Measurements from ENCODE around the gene L3MBTL4.

Gene L3MBTL4

DNA sequence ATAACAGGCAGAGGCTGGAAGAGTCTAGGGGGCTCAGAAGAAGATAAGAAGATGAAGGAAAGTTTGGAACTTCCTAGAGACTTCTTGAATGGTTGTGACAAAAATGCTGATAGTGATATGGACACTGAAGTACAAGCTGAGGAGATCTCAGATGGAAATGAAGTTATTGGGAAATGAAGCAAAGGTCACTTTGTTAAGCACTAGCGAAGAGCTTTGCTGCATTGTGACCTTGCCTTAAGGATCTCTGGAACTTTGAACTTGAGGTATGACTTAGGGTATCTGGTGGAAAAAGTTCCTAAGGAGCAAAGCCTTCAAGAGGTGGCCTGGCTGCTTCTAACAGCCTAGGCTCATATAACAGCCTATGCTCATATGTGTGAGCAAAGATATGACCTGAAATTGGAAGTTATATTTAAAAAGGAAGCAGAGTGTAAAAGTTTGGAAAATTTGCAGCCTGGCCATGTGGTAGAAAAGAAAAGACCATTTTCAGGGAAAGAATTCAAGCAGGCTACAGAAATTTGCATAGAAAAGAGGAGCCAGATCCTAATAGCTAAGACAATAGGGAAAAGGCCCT lies 91.3 kb downstream of the L3MBTL4 start:
- Histone ChIP-seq H3K9ac (no peak overlapping the region), H4K20me1 (ENCODE audit: insufficient read depth) (no peaks in the 10 kb centered on the region), H3K4me1 (ENCODE audit: low read depth, poor library complexity, severe bottlenecking) (no peaks in the 10 kb centered on the region), H3K36me3 (ENCODE audit: insufficient read depth) (no peaks in the 10 kb centered on the region), H3K79me2 (ENCODE audit: insufficient read depth, low read depth) (no peaks in the 10 kb centered on the region), H2AFZ (ENCODE audit: low read depth) (no peak overlapping the region), H3K4me3 (IDR thresholded peaks at IDR 0.05; ENCODE audit: insufficient read depth, low read depth, low read length) (no peak overlapping the region), H3K27me3 (ENCODE audit: insufficient read depth, low read depth) (no peaks in the 10 kb centered on the region), H3K27ac (no peak overlapping the region), H3K4me2 (no peak overlapping the region)
- TF ChIP-seq, protein P1, sequence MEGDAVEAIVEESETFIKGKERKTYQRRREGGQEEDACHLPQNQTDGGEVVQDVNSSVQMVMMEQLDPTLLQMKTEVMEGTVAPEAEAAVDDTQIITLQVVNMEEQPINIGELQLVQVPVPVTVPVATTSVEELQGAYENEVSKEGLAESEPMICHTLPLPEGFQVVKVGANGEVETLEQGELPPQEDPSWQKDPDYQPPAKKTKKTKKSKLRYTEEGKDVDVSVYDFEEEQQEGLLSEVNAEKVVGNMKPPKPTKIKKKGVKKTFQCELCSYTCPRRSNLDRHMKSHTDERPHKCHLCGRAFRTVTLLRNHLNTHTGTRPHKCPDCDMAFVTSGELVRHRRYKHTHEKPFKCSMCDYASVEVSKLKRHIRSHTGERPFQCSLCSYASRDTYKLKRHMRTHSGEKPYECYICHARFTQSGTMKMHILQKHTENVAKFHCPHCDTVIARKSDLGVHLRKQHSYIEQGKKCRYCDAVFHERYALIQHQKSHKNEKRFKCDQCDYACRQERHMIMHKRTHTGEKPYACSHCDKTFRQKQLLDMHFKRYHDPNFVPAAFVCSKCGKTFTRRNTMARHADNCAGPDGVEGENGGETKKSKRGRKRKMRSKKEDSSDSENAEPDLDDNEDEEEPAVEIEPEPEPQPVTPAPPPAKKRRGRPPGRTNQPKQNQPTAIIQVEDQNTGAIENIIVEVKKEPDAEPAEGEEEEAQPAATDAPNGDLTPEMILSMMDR (conservative IDR thresholded peaks at IDR 0.05; ENCODE audit: low read depth, low read length): no peak

DNA sequence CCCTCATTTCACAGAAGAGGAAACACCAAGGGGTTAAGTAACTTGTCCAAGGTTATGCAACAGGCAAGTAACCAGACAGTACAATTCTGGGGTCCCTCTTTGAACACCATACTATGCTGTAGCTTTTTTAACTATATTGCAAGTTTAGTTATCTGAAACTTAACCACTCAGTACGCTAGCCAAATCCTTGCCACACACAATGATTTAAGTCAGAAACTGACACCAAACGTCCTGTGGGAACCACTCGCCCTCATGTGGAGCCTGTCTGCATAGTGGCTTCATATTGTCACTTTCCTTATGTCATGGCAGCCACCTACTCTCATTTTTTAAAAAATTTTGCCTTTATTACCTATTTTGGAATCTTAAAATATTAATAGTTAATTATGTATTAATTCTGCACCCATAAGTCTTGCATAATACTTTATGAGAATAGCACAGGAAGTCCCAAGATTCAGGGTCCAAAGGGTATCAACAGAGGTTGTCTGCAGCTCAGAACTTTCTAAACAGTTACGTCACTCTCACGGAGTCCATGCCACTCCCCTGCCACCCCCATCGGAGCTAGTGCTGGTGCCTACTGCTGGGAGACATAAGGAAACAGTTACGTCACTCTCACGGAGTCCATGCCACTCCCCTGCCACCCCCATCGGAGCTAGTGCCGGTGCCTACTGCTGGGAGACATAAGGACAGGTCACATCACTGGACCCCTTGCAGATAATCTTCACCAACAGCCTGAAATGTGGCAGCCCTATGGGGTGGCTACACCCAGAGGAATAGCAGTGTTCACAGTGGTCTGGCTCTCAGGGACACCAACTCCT lies 99.0 kb downstream of the L3MBTL4 start:
- Histone ChIP-seq H3K4me3 (IDR thresholded peaks at IDR 0.05; ENCODE audit: insufficient read depth, low read depth, low read length) (no peak overlapping the region), H3K36me3 (ENCODE audit: insufficient read depth) (no peaks in the 10 kb centered on the region), H2AFZ (ENCODE audit: low read depth) (no peak overlapping the region), H4K20me1 (ENCODE audit: insufficient read depth) (no peaks in the 10 kb centered on the region), H3K4me1 (ENCODE audit: low read depth, poor library complexity, severe bottlenecking) (no peaks in the 10 kb centered on the region), H3K27ac (no peak overlapping the region), H3K27me3 (ENCODE audit: insufficient read depth, low read depth) (no peaks in the 10 kb centered on the region), H3K4me2 (no peak overlapping the region), H3K79me2 (ENCODE audit: insufficient read depth, low read depth) (no peaks in the 10 kb centered on the region), H3K9ac (no peak overlapping the region)
- TF ChIP-seq, protein P1 (conservative IDR thresholded peaks at IDR 0.05; ENCODE audit: low read depth, low read length): no peak

DNA sequence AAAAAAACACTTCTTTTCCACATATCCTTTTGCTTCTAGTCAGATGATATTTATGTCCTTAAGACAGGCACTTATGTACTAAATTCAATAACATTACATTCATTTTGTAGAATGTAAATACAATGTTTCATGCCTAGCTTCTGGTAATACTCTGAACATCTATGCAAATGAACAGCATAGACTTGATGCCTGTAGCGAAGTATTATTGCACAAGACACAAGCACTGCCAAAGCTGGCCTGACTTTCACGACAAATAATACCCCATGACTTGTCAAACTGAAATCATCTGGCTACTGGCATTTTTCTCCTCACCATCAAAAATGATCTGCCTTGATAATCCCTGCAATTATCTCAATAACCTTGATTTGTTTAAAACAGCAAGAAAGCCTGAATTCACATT lies 101.3 kb downstream of the L3MBTL4 start:
- no peak overlapping the region for H3K4me2 ChIP-seq

DNA sequence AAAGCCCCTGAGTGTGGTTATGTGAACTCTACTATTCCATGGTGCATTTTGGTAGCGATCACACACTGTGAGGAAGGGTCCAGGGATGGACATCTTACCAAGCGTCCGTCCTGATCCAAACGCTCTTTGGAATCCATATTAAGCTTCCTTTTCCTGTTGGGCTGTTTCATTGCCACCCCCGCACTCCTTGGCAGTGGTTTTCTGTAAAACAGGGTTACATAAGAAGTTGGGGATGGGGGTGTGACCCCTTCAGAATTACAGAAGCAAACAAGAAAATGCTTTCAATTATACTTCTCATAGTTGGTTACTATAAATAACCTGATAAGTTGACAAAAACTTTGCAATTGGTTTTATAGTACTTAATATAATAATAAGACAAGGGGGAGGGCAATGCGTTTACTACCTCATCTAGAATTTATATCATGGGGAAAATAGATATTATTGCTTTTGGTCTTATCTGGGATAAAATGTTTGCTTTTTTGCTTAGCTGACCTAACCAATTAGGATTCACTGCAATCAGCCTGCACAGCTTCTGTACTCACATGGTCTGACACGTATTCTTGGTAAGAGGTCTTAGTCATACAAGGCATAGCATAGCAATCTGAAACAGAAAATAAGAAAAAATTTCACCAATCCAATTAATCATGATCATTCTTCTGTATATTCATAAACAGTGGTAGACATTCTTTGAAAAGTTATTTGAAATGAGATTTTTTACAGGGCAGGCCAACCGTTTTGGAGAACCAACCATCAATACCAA lies 103.1 kb downstream of the L3MBTL4 start:
- no peaks in the 10 kb centered on the region for H3K27me3 ChIP-seq (ENCODE audit: insufficient read depth, low read depth)
- TF ChIP-seq, protein P1 (conservative IDR thresholded peaks at IDR 0.05; ENCODE audit: low read depth, low read length): no peak
- H3K4me1 ChIP-seq (ENCODE audit: low read depth, poor library complexity, severe bottlenecking): no peaks in the 10 kb centered on the region
- H3K4me2 ChIP-seq: no peak overlapping the region
- H3K79me2 ChIP-seq (ENCODE audit: insufficient read depth, low read depth): no peaks in the 10 kb centered on the region
- no peaks in the 10 kb centered on the region for H4K20me1 ChIP-seq (ENCODE audit: insufficient read depth)
- no peak overlapping the region for H3K9ac ChIP-seq
- no peaks in the 10 kb centered on the region for H3K36me3 ChIP-seq (ENCODE audit: insufficient read depth)
- H3K27ac ChIP-seq: no peak overlapping the region
- no peak overlapping the region for H3K4me3 ChIP-seq (IDR thresholded peaks at IDR 0.05; ENCODE audit: insufficient read depth, low read depth, low read length)
- no peak overlapping the region for H2AFZ ChIP-seq (ENCODE audit: low read depth)

More for the DNA sequence above, 101.3 kb downstream of the L3MBTL4 start:
- Histone ChIP-seq H3K9ac (no peak overlapping the region), H3K4me1 (ENCODE audit: low read depth, poor library complexity, severe bottlenecking) (no peaks in the 10 kb centered on the region), H3K79me2 (ENCODE audit: insufficient read depth, low read depth) (no peaks in the 10 kb centered on the region), H4K20me1 (ENCODE audit: insufficient read depth) (no peaks in the 10 kb centered on the region), H3K4me3 (IDR thresholded peaks at IDR 0.05; ENCODE audit: insufficient read depth, low read depth, low read length) (no peak overlapping the region), H3K27me3 (ENCODE audit: insufficient read depth, low read depth) (no peaks in the 10 kb centered on the region), H2AFZ (ENCODE audit: low read depth) (no peak overlapping the region), H3K27ac (no peak overlapping the region), H3K36me3 (ENCODE audit: insufficient read depth) (no peaks in the 10 kb centered on the region)
- TF ChIP-seq, protein P1 (conservative IDR thresholded peaks at IDR 0.05; ENCODE audit: low read depth, low read length): no peak
